ENCODE results near the gene TDRD1.

TDRD1 gene

DNA sequence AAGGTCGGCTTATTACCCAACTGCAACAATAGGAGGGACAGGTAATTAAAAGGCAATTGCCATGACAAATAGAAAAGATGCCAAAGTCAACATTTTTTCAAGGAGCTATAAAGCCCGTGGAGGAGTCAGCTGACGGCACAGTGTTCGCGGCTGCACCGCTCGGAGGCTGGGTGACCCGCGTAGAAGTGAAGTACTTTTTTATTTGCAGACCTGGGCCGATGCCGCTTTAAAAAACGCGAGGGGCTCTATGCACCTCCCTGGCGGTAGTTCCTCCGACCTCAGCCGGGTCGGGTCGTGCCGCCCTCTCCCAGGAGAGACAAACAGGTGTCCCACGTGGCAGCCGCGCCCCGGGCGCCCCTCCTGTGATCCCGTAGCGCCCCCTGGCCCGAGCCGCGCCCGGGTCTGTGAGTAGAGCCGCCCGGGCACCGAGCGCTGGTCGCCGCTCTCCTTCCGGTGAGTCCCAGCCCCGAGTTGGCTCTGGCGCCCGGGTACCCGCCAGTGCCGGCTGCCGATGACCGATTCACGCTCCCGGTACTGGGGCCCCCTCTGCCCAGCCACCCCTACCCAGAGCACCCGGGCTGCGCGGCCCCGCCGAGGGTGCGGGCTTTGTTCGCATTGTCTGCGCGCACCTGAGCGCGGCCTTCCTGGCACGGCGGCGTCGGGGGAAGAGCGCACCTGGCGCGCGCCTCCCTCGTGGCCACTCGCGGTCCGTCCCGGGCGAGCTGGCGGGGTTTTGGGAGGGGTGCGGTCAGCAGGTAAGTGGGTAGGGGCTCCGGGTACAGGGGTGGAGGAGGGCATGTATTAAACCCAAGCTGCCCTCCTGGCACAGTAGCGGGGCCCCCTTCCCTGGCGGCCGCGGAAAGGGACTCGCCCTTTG lies 60.2 kb downstream of the TDRD1 start, which contains the start of gene VWA2:
TSS of gene VWA2 (plus strand) at position 138 of the 877 bp plus-strand sequence. CDS start 9,460 bp downstream, outside the sequence.
- TF ChIP-seq, protein P1, sequence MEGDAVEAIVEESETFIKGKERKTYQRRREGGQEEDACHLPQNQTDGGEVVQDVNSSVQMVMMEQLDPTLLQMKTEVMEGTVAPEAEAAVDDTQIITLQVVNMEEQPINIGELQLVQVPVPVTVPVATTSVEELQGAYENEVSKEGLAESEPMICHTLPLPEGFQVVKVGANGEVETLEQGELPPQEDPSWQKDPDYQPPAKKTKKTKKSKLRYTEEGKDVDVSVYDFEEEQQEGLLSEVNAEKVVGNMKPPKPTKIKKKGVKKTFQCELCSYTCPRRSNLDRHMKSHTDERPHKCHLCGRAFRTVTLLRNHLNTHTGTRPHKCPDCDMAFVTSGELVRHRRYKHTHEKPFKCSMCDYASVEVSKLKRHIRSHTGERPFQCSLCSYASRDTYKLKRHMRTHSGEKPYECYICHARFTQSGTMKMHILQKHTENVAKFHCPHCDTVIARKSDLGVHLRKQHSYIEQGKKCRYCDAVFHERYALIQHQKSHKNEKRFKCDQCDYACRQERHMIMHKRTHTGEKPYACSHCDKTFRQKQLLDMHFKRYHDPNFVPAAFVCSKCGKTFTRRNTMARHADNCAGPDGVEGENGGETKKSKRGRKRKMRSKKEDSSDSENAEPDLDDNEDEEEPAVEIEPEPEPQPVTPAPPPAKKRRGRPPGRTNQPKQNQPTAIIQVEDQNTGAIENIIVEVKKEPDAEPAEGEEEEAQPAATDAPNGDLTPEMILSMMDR (conservative IDR thresholded peaks at IDR 0.05; ENCODE audit: control insufficient read depth, insufficient read depth, low read depth, low read length), result no peak
- no peak within 1 kb of the TSS for H3K4me3 ChIP-seq (ENCODE audit: control insufficient read depth, low read depth, low read length)
- DNase-seq (ENCODE audit: low read depth), result no peak

DNA sequence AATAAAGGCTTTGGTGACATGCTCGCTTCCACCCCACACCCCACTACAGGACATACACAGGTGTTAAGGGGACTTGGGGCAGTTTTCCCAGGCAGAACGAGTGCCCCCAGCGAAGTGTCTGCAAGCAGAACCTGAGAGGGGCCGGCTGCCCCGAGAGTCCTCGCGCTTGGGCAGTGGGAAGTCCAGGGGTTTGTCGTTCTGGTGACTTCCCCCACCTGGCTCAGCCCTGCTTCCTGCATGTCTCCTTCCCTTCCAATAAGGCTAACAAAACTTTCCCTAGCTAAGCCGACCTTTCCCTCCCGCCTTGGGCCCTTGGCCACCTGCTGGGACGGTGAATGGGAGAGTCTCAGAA lies 60.8 kb downstream of the TDRD1 start:
- DNase-seq (ENCODE audit: low read depth), result no peak
- TF ChIP-seq, protein P1 (conservative IDR thresholded peaks at IDR 0.05; ENCODE audit: control insufficient read depth, insufficient read depth, low read depth, low read length), result no peak
- no peak overlapping the region for H3K4me3 ChIP-seq (ENCODE audit: control insufficient read depth, low read depth, low read length)

DNA sequence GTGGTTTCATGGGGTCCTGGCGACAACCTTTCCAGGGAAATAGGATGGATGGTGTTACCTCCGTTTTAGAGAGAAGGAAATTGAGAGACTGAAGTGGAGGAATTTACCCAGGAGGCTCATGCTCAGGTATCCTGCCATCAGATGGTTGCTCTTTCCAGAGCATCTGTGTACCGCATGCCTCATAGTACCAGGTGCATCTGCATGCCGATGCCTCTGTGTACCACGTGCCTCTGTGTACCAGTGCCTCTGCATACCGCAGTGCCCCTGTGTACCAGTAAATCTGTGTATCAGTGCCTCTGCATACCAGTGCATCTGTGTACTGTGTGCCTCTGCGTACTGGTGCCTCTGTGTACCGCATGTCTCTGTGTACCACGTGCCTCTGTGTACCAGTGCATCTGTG lies 63.1 kb downstream of the TDRD1 start:
- H3K4me3 ChIP-seq (ENCODE audit: control insufficient read depth, low read depth, low read length), result no peak overlapping the region
- DNase-seq (ENCODE audit: low read depth), result no peak
- TF ChIP-seq, protein P1 (conservative IDR thresholded peaks at IDR 0.05; ENCODE audit: control insufficient read depth, insufficient read depth, low read depth, low read length), result no peak

DNA sequence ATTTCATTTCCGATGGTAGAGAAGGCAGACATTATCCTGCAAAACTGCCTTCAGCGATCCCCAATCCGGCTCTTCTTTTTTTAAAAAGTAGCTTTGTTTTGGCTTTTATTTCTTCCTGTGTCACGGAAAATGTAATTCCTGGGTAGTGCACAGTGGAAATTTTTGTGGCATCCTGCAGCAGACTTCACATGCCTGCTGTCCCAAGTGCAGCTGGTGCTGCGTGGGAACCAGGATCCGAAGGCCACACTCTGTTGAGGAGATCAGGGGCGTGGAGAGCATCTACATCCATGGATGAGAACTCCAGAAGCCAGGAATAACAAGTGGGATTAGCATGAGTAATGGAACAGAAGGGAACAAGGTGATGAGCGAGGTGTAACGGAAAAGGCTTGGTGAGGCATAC lies 64.5 kb downstream of the TDRD1 start:
- no peak for DNase-seq (ENCODE audit: low read depth)
- TF ChIP-seq, protein P1 (conservative IDR thresholded peaks at IDR 0.05; ENCODE audit: control insufficient read depth, insufficient read depth, low read depth, low read length), result no peak

DNA sequence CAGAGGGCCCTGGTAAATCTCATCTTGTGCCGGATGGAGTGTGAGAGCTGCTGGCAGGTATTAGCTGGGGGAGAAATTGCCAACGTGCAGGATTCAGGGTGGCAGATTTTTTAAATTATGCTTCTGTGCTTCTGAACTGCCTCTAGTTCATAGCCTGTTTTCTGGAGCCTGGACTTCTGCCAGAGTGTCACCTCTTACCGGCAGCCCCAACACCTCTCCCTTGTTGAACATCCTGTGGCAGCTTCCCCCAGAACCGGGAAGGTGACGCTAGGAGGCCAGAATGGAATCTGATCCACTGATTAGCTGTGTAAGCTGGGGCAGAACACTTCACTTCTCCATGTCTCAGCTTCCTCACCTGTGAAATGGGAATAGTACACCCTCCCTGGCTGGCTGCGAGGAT lies 65.0 kb downstream of the TDRD1 start:
- DNase-seq (ENCODE audit: low read depth), result no peak
- TF ChIP-seq, protein P1 (conservative IDR thresholded peaks at IDR 0.05; ENCODE audit: control insufficient read depth, insufficient read depth, low read depth, low read length), result no peak
- no peak overlapping the region for H3K4me3 ChIP-seq (ENCODE audit: control insufficient read depth, low read depth, low read length)

More for the DNA sequence above, 64.5 kb downstream of the TDRD1 start:
- H3K4me3 ChIP-seq (ENCODE audit: control insufficient read depth, low read depth, low read length), result no peak overlapping the region

DNA sequence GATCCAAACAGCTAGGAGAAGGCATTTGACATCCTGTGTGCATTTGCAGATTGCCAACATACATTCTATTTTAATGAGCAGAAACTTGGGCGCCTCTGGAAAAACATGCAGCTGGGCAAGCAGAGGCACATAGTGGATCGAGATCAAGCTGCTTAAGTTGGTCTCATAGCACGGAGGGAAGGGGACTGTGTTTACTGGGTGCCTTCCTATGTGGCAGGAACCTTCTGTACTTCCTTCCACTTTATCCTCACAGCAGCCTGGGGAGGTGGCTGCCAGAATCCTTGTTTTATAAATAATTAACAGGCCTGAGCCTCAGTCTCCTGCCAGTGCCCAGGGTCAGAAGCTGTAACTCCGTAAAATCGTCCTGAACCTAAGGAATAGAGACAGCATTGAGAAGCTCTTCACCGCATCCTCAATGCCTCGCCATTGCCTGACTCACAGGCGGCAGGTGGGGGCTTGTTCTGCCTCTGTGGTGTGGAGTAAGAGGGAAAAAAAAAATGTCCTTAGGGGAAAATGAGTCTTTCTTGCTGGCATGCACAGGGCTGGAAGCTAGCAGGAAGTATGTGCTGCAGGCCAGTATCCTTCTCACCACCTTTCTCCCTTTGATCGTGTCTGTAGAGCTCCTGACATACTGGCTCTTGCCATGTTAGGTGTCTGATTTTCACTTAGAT lies 66.1 kb downstream of the TDRD1 start:
- no peak overlapping the region for H3K4me3 ChIP-seq (ENCODE audit: control insufficient read depth, low read depth, low read length)
- no peak for DNase-seq (ENCODE audit: low read depth)
- TF ChIP-seq, protein P1 (conservative IDR thresholded peaks at IDR 0.05; ENCODE audit: control insufficient read depth, insufficient read depth, low read depth, low read length), result no peak
